ENCODE results near the gene ALKBH1.

Gene ALKBH1

GRCh38 chr14:77741438-77741837 lies 33.6 kb upstream of the ALKBH1 start:
- TF ChIP-seq SIN3A (IDR thresholded peaks at IDR 0.05; ENCODE audit: borderline replicate concordance, insufficient read depth, low read length) = no peak
- TF ChIP-seq POLR2AphosphoS5 (IDR thresholded peaks at IDR 0.05; ENCODE audit: low read depth, low read length) = no peak
- TF ChIP-seq FOXP2 (optimal IDR thresholded peaks at IDR 0.05; ENCODE audit: borderline replicate concordance, extremely low read depth, extremely low read length, insufficient read depth) = no peak
- no peak for TF ChIP-seq TAF1 (IDR thresholded peaks at IDR 0.05; ENCODE audit: borderline replicate concordance, insufficient read depth, low read length)
- no peak for TF ChIP-seq REST (IDR thresholded peaks at IDR 0.05; ENCODE audit: insufficient read depth in 1 of 2, low read depth in 2 of 2, low read length in 2 of 2)

GRCh38 chr14:77738559-77739250 lies 30.9 kb upstream of the ALKBH1 start:
- TF ChIP-seq FOXP2 (optimal IDR thresholded peaks at IDR 0.05; ENCODE audit: borderline replicate concordance, extremely low read depth, extremely low read length, insufficient read depth) = no peak
- TF ChIP-seq REST (IDR thresholded peaks at IDR 0.05; ENCODE audit: insufficient read depth in 1 of 2, low read depth in 2 of 2, low read length in 2 of 2) = no peak
- no peak for TF ChIP-seq TAF1 (IDR thresholded peaks at IDR 0.05; ENCODE audit: borderline replicate concordance, insufficient read depth, low read length)
- TF ChIP-seq SIN3A (IDR thresholded peaks at IDR 0.05; ENCODE audit: borderline replicate concordance, insufficient read depth, low read length) = no peak
- no peak for TF ChIP-seq POLR2AphosphoS5 (IDR thresholded peaks at IDR 0.05; ENCODE audit: low read depth, low read length)

- TF ChIP-seq POLR2AphosphoS5 (IDR thresholded peaks at IDR 0.05; ENCODE audit: low read depth, low read length) (no peak), FOXP2 (optimal IDR thresholded peaks at IDR 0.05; ENCODE audit: borderline replicate concordance, extremely low read depth, extremely low read length, insufficient read depth) (no peak), TAF1 (IDR thresholded peaks at IDR 0.05; ENCODE audit: borderline replicate concordance, insufficient read depth, low read length) (no peak), REST (IDR thresholded peaks at IDR 0.05; ENCODE audit: insufficient read depth in 1 of 2, low read depth in 2 of 2, low read length in 2 of 2) (no peak), SIN3A (IDR thresholded peaks at IDR 0.05; ENCODE audit: borderline replicate concordance, insufficient read depth, low read length) (no peak)
Observed at GRCh38 chr14:77730976-77731497, 23.2 kb upstream of the ALKBH1 start.

- TF ChIP-seq TAF1 (IDR thresholded peaks at IDR 0.05; ENCODE audit: borderline replicate concordance, insufficient read depth, low read length) = no peak
- no peak for TF ChIP-seq POLR2AphosphoS5 (IDR thresholded peaks at IDR 0.05; ENCODE audit: low read depth, low read length)
- TF ChIP-seq SIN3A (IDR thresholded peaks at IDR 0.05; ENCODE audit: borderline replicate concordance, insufficient read depth, low read length) = no peak
- no peak for TF ChIP-seq FOXP2 (optimal IDR thresholded peaks at IDR 0.05; ENCODE audit: borderline replicate concordance, extremely low read depth, extremely low read length, insufficient read depth)
- TF ChIP-seq REST (IDR thresholded peaks at IDR 0.05; ENCODE audit: insufficient read depth in 1 of 2, low read depth in 2 of 2, low read length in 2 of 2) = no peak
Observed at GRCh38 chr14:77722301-77722700, 14.5 kb upstream of the ALKBH1 start.

All from PFSK-1 (cell line).